HL-60/S4 treated with phorbol 12-myristate 13-acetate at 8.2 ng/mL for 4 days and 3 days (cell line): Measurements from ENCODE around the gene CCRL2.

Experiments used
- in situ Hi-C: fragments of 300-500 bp; cut with MboI; formaldehyde crosslinking; loops from 2 replicates; pipeline ENCODE4 v1.15.0; 2022; ENCODE audit warnings: low sequenced_read_pairs

CCRL2 gene

GRCh38 chr3:46454209-46454595 is 47.1 kb downstream of the CCRL2 start:
- in situ Hi-C loops: no loop called here

DNA sequence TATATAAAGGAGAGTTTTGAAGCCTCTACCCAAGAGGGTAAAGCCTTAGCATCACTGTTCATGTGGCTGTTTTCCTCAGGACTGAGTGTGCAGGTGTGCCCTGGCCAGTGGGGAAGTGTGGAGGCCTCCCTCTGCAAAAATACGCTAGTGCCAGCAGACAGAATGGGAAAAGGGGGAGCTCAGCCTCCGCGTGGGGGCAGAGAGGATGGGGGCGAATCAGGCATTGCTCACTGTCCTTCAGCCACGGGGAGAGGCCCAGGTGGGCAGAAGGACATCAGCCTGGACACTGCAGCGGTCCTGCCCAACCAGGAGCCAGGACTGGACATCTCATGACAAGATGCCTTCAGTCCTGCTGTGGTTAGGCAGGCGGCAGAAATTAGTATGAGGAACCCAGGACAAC is 47.5 kb downstream of the CCRL2 start:
- in situ Hi-C loops: no loop called here

- in situ Hi-C loops: no loop called here
These were observed 48.4 kb downstream of the CCRL2 start for GRCh38 chr3:46455231-46456115.

- in situ Hi-C loops: no loop called here
These were observed 49.1 kb downstream of the CCRL2 start for GRCh38 chr3:46456118-46456517.
